Epithelial cell of prostate (primary cell): ENCODE data around the gene RPN2.

Source experiments
- DNase-seq: peaks from one replicate; pipeline ENCODE4 v3.0.0-alpha.2; 2011; ENCODE audit warnings: low read depth, low spot score
- H3K27ac ChIP-seq: fragments of 450-650 bp; 2 replicates; pipeline ENCODE4 v1.5.1; 2017; ENCODE audit warnings: mild to moderate bottlenecking

RPN2 gene

DNA sequence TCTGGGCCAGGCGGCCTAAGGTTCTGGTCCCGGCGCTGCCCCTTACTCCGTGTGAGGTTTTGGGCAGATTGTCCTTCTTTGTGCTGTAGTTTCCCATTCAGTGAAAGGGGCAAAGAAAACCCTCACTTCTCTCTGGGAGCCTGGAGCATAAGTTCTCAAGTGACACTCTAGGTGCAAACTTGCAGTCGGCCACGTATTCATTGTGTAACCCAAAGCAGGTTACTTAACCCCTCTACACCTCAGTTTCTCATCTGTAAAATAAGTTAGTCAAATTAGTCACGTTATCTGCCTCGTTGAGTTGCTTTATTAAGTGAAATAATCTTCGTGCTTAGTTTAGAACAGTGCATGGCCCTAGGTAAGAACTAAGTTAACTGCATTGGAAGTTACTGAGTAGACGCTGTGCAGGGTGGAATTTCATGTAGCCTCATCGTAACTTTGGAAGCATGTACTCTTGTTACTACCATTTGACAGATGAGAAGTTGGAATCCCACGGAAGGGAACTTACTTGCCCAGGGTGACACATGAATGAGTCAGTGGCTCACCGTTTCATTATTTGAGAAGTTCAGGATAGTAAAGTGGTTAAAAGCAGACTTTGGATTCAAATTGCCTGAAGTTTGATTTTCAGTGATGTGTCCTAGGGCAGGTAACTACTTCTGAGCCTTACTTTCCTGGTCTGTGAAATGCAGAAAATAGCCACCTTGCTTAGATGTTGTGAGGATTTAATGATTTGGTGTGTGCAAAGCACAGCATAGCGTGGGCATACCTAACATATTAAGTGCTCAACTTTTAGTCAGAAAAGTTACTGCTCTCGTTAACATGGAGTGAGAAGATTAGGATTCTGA lies 774 bp downstream of the RPN2 start:
- H3K27ac ChIP-seq = peak overlapping the region; percentile 97
- DNase-seq = peak; percentile 44

DNA sequence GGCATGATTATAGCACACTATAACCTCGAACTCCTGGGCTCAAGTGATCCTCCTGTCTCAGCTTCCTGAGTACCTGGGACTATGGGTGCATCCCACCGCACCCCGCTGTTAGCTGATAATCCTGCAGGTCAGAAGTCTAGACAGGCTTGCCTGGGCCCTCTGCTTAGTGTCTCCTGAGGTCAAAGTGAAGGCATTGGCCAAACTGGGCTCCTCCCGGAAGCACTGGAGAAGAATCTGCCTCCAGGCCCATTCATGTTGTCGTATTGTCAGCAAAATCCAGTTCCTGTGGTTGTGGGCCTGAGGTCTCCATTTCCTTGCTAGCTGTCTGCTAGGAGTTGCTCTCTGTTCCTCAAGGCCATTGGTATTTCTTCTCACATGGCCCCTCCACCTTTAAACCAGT lies 6.6 kb downstream of the RPN2 start:
- no peak overlapping the region for H3K27ac ChIP-seq

DNA sequence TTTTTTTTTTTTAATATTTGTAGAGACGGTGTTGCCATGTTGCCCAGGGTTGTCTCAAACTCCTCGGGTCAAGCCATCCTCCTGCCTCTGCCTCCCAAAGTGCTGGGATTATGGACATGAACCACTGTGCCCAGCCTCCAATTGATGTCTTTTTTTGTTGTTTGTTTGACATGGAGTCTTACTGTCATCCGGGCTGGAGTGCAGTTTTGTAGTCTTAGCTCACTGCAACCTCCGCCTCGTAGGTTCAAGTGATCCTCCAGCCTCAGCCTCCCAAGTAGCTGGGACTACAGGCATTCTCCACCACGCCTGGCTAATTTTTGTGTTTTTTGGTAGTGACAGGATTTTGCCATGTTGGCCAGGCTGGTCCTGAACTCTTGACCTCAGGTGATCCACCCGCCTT lies 9.7 kb downstream of the RPN2 start:
- no peak overlapping the region for H3K27ac ChIP-seq
- no peak for DNase-seq

More for the DNA sequence above, 6.6 kb downstream of the RPN2 start:
- DNase-seq = no peak

DNA sequence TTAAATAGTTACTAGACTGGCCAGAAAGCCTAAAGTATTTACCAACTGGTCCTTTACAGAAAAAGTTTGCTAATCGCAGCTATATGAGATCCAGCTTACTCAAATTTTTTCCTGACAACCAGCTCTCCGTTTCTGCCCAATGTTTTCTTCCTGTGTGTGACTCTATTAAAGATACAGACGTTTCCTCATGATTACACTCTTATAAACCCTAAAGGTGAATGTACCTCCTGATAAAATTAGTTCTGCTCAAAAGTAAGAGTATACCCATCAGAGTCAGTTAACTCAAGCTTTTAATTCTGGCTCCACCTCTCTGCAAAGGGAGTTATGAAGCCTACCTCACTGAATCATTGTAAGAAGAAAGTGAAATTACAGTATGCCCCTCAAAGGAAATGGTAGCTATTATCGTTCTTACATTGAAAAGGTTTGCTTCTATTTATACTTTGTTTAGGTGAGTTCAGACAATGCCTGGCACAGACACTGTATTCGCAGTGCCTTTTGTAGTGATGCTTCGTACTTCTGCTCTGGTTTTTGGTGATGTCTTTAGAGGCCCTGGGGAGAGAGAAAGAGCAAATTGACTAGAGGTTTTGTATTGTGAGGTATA lies 10.4 kb downstream of the RPN2 start:
- no peak overlapping the region for H3K27ac ChIP-seq
- DNase-seq = no peak

DNA sequence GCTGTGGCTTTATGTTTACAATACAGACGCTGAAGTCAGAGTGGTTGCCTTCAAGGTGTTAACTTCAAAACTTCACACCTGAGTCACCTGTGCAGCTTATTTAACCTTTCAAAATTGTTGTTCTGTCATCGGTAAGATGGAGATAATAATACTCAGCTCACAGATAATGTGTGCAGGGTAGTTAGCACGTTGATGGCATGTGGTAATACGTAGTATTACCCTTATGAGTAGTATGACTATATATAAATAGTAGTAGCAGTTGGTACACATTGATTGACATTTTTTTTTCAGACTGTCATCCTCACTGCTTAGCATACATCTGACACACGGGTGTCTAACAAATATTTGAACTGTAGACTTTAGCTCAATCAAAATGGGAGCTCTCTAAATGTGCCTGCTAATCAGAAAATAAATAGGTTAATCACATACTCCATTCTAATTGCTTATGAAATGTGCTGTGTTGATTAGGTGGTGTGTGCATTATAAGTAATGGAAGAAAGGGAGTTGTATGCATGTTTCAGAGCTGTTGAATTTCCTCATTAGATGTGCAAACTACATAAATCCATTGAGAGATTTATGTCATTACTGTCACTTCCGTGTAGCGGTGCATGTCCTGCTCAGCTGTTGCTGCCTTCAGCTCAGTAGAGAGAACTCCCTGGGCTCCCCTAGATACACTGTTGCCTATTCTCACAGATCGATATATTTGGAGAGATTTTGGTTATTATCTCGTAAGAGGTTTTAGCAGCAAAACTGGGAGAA lies 11.4 kb downstream of the RPN2 start:
- no peak for DNase-seq
- H3K27ac ChIP-seq = no peak overlapping the region

DNA sequence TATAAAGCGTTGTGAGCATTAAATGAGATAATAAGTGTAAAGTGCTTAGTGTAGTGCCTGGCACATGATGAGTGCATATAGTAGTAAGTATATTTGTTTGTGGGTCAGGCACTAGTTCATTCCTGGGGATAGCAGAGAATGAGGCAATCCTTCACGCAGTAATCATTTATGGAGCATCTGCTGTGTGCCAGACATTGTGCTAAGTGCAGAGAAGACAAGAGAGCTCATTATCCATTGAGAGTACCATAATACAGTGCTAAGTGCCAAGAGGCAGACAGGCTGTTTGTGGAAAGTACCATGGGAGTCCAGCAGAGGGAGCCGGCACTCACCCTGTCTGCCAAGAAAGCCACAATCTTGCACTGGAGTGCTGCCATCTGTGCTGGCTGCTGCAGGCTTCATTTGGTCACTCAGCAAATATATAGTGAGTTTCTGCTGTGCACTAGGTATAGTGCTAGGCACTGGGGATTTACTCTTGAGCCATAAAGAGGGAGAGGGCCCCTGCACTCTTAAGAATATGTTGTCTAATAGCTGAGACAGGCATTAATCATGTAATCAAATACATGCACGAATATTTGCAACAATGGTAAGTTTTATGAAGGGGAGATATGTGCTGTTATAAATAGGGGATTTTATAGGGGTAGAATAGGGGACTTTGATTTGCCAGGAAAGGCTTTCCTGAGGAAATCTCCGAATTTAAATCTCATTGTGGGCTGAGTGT lies 13.2 kb downstream of the RPN2 start:
- DNase-seq = no peak

DNA sequence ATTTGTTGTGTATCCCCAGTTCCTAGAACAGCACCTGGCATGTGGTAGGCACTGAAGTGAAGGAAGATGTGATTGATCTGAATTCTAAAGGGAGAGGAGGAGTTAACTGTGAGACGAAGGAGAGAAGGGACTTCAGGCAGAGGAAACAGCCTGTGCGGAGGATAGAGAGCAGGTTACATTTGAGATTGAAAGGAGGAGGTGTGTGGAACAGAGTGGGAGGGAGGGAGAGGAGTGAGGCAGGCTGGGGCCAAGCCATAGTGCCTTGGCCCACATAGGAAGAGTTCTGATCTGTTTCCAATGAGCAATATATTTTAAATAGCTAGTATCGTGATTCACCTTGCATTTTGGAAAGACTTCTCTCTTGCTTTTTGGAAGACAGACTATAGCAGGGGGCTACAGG lies 14.1 kb downstream of the RPN2 start:
- no peak overlapping the region for H3K27ac ChIP-seq
- DNase-seq = no peak

More for the DNA sequence above, 13.2 kb downstream of the RPN2 start:
- no peak overlapping the region for H3K27ac ChIP-seq

DNA sequence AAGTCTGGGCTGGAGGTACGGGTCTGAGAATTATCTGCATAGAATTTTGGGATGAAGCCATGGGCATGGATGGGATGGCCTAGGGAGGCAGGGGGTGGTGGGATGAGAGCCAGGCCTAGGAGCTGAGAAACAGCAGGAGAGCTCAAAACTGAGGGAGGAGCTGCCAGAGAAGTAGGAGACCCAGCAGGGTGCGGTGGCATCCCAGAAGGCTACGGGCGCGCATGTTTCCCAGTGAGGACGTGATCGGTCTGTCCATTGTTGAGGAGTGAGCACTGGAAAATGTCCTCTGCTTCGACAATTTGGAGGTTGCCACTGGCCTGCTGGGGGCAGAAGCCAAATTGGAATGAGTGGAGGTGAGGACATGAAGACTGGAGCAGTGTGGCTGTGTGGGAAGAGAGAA lies 14.7 kb downstream of the RPN2 start:
- DNase-seq = no peak
- no peak overlapping the region for H3K27ac ChIP-seq

DNA sequence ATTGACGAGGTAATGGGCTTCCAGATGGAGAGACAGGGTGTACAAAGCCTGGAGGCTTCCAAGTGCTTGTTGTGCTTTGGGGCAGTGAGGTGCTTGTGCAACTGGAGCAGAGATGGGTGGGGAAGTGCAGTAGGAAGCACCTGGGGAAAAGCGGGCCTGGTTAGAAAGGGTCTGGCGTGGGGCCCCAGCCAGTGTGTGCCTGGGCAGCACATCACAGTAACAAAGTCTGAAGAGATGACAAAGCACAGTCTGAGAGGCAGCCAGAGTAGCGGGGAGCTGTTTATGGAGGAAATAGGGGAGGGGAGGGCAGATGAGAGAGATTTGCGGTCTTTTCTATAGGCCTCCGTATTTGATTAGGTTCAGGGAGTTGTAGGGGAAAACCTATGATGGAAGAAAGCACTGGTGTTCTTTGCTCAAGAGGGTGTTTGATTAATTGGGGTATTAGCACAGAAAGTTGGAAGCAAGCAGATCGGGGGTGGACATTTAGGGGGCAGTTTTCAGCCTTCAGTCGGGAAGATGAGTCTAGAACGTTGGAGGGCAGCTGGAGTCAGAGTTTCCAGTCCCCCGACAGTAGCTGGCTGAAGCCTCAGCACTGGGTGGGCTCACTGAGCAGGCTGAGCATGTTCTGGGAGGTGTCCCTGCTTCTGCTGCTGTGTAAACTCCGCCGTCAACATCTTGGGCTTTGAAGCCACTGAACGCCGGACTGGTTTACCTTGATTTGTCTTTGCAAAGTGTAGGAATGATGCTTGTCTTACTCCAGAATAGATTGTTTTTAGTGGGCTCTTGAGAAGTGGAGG lies 15.7 kb downstream of the RPN2 start:
- no peak overlapping the region for H3K27ac ChIP-seq
- DNase-seq = no peak

DNA sequence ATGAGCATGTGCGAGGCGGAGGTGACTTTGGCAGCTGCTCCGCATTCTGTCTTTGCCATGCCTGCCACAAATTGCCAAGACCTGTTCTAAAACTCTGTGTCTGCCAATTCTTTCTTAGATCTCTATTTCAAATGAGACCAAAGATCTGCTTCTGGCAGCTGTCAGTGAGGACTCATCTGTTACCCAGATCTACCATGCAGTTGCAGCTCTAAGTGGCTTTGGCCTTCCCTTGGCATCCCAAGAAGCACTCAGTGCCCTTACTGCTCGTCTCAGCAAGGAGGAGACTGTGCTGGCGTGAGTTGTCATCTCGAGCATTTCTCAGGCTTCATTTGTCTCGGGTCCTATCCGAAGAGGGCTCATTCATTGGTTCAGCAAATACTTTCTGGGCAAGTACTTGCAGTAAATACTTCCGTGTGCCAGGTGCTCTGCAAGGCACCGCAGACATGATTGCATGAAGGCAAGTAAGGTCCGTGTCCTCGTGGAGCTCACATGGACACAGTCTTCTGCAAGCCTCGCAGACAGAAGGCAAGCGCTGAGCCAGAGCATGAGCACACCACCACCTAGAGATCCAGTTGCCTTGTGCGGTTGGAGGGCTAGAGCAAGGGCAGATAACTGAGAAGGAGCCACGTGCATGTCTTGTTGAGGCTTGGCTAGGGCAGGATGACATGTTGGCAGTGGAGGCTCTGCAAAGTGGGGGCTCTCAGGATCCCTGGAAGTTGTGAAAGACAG lies 20.0 kb downstream of the RPN2 start:
- no peak overlapping the region for H3K27ac ChIP-seq
- DNase-seq = no peak

DNA sequence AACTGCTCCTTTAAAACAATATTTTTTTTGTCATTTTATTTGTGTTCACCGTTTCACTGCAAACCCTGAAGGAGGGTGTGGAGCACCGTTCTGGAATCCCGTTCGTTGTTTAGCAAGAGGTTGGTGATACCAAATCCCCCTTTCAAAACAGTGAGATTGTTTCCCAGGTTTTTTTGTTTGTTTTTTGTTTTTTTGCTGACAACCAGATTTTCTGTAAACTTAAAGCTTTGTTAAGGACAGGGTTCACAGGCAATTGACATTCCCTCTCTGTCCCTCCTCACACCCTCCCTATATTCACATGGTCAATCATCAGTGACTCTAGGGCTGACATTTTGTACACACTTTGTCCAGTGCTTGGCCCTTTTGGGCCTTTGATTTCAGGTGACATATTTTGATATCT lies 21.2 kb downstream of the RPN2 start:
- DNase-seq = no peak
- H3K27ac ChIP-seq = no peak overlapping the region

DNA sequence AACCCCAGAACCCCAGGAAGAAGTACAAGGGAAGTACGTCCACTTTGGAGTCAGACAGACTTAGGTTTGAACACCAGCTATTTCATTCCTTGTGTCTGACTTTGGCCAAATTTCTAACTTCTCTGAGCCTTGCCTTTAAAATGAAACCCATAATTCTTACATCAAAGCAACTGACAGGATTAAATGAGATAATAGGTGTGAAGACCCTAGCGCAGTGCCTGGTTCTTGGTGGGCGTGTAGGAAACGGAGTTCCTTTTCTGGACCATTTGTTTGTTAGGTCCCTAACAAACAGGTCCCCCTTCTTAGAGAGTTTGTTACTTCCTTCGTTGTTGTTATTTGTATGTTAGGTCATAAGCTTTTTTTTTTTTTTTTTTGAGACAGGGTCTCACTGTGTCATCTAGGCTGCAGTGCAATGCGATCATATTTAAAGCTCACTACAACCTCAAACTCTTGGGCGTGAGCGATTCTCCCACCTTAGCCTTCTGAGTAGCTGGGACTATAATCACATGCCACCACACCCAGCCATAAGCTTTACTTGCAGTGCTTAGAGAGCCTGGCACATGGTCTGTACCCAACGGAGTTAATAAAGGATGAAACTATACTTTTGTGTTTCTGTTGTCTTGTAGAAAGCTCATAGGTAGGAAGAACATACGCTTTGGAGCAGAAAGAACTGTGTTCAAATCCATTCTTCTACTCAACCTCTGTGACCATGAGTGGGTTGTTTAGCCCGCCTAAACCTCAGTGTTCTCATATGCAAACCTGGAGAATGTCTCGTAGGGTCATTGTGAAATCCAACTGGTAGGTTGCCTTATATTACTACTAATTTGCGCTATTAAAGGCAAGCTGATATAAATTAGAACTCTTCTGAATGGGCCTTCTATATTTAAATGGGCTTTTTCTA lies 22.0 kb downstream of the RPN2 start:
- peak overlapping the region; percentile 46 for H3K27ac ChIP-seq
- no peak for DNase-seq

DNA sequence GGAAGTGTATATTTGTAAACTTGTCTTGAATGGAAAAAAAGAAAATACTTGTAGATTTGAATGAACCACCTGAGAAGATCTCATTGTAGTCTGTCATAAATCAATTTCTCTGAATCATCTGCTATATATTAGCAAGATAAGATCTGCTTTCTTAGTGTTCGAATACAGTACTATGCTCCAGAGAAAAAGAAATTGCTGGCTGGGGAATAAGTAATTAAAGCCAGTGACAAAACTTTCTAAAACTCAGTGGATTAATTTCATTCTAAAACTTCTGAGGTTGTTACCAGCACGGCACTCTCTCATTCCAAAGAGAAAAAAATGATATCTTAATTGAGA lies 22.7 kb downstream of the RPN2 start:
- no peak for DNase-seq
- H3K27ac ChIP-seq = peak overlapping the region; percentile 46

DNA sequence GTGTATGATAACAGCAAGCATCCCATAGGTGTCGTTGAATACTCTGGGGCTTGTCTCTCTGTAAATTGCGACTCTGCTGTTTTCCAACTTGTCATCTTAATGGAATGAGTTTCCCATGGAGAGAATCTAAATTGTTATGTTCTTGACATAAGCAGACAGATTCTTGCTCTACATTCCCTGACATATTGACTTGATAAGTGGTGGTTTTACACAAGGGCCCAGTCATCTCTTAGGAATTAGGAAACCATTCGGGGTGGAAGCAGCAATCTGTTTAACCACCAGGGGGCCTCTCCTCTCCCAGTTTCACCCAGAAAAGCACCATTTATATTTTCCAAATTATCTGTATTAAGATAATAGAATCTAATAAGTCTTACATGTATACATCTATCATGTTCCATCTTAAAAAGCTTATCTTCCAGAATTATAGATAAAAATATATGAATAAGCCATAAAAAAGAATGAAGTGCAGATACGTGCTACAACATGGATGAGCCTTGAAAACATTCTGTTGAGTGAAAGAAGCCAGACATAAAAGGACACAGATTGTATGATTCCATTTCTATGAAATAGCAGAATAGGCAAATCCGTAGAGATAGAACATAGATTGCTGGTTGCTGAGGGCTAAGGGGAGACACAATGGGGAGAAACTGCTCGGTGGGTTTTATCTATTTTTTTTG lies 23.3 kb downstream of the RPN2 start:
- peak overlapping the region; percentile 46 for H3K27ac ChIP-seq
- no peak for DNase-seq

DNA sequence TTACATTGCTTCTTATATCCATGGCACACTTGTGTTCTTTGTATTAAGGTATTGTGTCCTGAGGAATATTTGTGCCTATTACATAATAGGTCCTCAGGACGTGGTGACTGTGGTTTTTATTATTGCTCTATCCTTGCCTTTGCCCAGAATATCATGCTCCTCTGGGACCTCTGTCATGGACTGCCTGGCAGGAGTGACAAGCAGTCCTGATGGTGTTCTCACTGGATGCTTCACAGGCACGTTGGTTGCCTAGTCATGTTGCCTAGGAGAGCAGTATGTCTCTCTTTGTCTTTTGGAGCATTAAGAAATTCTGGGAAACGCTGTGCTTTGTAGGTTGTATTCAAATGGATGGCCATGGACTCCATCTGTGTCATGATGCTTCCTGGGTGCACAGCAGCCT lies 24.9 kb downstream of the RPN2 start:
- H3K27ac ChIP-seq = no peak overlapping the region
- no peak for DNase-seq

DNA sequence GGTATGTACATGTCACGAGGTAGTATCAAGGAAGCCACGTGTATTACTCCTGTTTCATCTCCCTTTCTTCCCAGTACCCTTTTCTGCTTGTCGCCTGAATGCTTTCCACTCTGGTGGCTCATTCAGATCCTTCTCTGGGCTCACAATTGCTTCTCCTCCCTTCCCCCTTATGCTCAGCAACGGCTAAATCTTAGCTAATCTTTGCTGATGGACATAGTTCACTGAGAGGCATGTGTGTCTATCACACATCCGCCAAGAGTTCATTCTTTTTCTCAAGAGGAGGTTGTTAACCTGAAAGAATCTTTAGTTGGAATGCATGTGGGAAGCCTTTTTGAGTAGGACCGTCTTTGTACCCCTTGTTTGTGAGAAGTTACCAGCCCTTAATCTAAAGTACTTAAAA lies 26.0 kb downstream of the RPN2 start:
- DNase-seq = no peak
- no peak overlapping the region for H3K27ac ChIP-seq

DNA sequence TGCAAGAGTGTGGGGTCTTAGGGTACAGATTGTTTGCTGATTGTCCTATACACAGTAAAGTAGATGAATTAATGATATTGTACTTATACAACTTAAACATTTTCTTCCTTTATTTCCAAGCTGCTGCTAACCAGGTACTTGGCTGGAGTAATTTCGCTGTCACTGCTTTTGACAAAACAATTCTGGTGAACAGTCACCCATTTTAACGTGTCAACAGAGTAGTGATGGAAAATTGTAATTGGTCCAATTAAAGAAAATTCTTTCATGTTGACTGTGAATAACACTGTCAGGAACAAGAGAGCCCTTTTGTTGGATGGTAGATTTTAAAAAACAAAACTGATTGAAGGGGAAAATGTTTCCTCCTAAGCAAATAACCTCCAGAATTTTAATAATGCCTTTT lies 26.7 kb downstream of the RPN2 start:
- H3K27ac ChIP-seq = no peak overlapping the region
- DNase-seq = no peak

DNA sequence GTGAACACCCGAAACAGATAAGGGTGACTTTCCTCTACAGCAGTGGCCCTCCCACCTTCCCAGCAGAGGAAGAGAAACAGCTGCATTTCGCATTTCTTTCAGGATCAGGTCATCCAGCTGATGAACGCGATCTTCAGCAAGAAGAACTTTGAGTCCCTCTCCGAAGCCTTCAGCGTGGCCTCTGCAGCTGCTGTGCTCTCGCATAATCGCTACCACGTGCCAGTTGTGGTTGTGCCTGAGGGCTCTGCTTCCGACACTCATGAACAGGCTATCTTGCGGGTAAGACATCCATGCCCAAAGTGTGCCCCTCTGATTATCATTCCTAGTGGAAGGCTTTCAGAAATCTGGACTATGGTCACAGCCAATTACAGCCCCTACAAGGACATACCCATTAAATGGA lies 28.0 kb downstream of the RPN2 start:
- no peak overlapping the region for H3K27ac ChIP-seq
- DNase-seq = no peak
